NCI-H2227 (cell line): ENCODE measurements around the gene NUAK1.

Experiments
- DNase-seq: peaks from one replicate; lab custom pipeline; 2025; ENCODE audit not compliant: unreplicated experiment; lab: John Stamatoyannopoulos, UW

Gene NUAK1

GRCh38 chr12:106110626-106111300, 28.0 kb downstream of the NUAK1 start:
- no peak for DNase-seq

GRCh38 chr12:106109168-106109910, 29.4 kb downstream of the NUAK1 start:
- no peak for DNase-seq

GRCh38 chr12:106108185-106108835, 30.4 kb downstream of the NUAK1 start:
- peak; percentile 26 for DNase-seq

- DNase-seq: no peak
Measured at GRCh38 chr12:106107566-106107965, 31.2 kb downstream of the NUAK1 start.

- no peak for DNase-seq
Measured at GRCh38 chr12:106106892-106107291, 31.9 kb downstream of the NUAK1 start.

- peak; percentile 30 for DNase-seq
Measured at GRCh38 chr12:106106061-106106566, 32.6 kb downstream of the NUAK1 start.

GRCh38 chr12:106101803-106102202, 37.0 kb downstream of the NUAK1 start:
- DNase-seq: no peak

GRCh38 chr12:106098691-106099200, 40.0 kb downstream of the NUAK1 start:
- no peak for DNase-seq

GRCh38 chr12:106097011-106097410, 41.7 kb downstream of the NUAK1 start:
- DNase-seq: no peak

GRCh38 chr12:106096376-106096775, 42.4 kb downstream of the NUAK1 start:
- no peak for DNase-seq

- no peak for DNase-seq
Measured at GRCh38 chr12:106094304-106094703, 44.5 kb downstream of the NUAK1 start.

- DNase-seq: peak; percentile 6
Measured at GRCh38 chr12:106093246-106093645, 45.5 kb downstream of the NUAK1 start.

- DNase-seq: no peak
Measured at GRCh38 chr12:106091446-106091820, 47.3 kb downstream of the NUAK1 start.

- peak; percentile 25 for DNase-seq
Measured at GRCh38 chr12:106090591-106091445, 47.9 kb downstream of the NUAK1 start.

GRCh38 chr12:106089935-106090334, 48.8 kb downstream of the NUAK1 start:
- no peak for DNase-seq

- no peak for DNase-seq
Measured at GRCh38 chr12:106088811-106089485, 49.8 kb downstream of the NUAK1 start.

GRCh38 chr12:106088246-106088808, 50.4 kb downstream of the NUAK1 start:
- no peak for DNase-seq

GRCh38 chr12:106086696-106087095, 52.1 kb downstream of the NUAK1 start:
- no peak for DNase-seq

- DNase-seq: no peak
Measured at GRCh38 chr12:106085213-106085612, 53.5 kb downstream of the NUAK1 start.

GRCh38 chr12:106084759-106085158, 54.0 kb downstream of the NUAK1 start:
- no peak for DNase-seq
